Measurements from ENCODE around the gene HPCAL1.

Gene HPCAL1

DNA sequence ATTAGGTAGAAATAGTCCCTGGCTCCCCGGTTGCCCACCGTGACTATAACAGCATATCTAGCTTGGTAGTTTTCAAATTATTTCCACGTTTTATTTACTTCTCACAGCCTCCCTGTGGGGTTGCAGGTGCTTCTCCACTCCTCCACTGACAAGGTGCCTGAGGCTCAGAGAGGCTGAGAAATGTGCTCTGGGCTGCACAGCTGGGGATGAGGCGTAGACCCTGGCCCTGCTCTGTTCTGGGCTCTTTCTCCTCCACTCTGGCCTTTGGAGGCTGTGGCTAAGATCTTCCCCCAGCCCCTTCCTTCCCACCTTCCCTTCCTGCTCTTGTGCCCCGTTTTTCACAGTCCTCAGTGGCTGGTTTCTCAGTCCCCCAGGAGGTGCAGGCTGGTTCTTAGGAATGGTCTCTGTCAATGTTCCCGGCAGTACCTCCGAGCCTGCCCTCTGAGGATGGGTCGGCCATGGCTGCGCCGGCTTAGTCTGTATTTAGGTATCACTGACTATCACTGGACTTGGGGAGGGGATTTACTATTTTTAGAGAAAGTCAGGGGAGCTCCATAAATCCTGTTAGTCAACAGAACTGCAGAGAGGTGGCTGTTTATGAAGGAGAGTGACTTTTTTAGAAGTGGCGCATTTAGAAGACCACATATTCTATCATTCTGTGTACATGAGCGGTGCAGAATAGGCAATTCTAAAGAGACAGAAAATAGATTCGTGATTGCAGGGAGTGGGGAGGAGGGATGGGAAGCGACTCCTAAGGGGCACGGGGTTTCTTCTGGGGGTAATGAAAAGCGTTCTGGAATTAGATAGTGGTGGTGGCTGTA, 35.0 kb downstream of the HPCAL1 start:
- ChIA-PET POLR2A (ENCODE audit: low non-redundant PET) (no interaction called here), CTCF (interaction anchor here (0.5 to 0.7 kb wide), 2 partner anchors 71 to 131 kb away, joined by 3 read pairs; no protein-coding TSS in a partner anchor)
- H3K27ac ChIP-seq: no peak overlapping the region
- DNase-seq (ENCODE audit: low spot score): no peak
- TF ChIP-seq, protein P1, sequence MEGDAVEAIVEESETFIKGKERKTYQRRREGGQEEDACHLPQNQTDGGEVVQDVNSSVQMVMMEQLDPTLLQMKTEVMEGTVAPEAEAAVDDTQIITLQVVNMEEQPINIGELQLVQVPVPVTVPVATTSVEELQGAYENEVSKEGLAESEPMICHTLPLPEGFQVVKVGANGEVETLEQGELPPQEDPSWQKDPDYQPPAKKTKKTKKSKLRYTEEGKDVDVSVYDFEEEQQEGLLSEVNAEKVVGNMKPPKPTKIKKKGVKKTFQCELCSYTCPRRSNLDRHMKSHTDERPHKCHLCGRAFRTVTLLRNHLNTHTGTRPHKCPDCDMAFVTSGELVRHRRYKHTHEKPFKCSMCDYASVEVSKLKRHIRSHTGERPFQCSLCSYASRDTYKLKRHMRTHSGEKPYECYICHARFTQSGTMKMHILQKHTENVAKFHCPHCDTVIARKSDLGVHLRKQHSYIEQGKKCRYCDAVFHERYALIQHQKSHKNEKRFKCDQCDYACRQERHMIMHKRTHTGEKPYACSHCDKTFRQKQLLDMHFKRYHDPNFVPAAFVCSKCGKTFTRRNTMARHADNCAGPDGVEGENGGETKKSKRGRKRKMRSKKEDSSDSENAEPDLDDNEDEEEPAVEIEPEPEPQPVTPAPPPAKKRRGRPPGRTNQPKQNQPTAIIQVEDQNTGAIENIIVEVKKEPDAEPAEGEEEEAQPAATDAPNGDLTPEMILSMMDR (conservative IDR thresholded peaks at IDR 0.05; ENCODE audit: low read depth): no peak

DNA sequence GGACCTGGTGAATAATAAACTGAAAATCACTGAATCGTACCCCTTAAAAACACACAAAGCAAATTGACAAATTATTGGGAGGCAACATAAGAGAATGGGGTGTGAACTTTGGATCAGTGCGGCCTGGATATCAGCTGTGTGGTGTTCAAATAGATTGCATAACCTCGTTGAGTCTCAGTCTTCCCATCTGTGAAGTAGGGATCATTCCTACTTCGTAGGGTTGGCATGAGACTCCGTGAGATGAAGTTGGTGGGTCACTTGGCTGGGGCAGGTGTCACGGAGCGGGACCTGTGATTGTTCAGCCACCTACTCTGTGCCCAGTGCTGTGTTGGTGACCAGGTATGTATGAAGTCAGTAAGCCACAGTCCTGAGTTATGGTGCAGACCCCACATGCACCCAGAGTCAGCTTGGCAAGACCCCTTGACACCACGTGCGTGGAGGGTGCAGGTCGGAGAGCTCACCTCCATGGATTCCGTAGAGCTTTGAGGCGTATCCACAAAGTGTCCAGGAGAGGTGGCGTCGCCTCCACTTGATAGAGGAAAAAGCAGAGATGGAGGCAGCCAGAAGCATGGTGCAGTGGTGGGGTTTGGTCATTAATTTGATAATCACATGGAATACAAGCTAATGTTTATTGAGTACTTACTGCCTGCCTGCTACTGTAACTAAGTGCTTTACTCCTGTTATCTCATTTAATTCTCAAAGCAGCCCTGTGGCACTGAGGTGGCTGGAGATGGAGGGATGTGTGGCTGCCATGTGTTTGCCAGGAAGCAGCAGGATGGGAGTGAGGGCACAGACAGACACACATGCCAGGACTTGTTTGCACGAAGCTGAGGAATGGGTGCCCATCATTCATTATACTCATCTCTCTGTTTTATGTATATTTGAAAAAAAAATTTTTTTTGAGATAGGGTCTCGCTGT, 35.8 kb downstream of the HPCAL1 start:
- H3K27ac ChIP-seq: peak overlapping the region; percentile 0; the same call in 1 of the 2 replicates
- ChIA-PET CTCF (no interaction called here), POLR2A (ENCODE audit: low non-redundant PET) (no interaction called here)
- TF ChIP-seq, protein P1 (conservative IDR thresholded peaks at IDR 0.05; ENCODE audit: low read depth): no peak
- DNase-seq (ENCODE audit: low spot score): peak; percentile 21

DNA sequence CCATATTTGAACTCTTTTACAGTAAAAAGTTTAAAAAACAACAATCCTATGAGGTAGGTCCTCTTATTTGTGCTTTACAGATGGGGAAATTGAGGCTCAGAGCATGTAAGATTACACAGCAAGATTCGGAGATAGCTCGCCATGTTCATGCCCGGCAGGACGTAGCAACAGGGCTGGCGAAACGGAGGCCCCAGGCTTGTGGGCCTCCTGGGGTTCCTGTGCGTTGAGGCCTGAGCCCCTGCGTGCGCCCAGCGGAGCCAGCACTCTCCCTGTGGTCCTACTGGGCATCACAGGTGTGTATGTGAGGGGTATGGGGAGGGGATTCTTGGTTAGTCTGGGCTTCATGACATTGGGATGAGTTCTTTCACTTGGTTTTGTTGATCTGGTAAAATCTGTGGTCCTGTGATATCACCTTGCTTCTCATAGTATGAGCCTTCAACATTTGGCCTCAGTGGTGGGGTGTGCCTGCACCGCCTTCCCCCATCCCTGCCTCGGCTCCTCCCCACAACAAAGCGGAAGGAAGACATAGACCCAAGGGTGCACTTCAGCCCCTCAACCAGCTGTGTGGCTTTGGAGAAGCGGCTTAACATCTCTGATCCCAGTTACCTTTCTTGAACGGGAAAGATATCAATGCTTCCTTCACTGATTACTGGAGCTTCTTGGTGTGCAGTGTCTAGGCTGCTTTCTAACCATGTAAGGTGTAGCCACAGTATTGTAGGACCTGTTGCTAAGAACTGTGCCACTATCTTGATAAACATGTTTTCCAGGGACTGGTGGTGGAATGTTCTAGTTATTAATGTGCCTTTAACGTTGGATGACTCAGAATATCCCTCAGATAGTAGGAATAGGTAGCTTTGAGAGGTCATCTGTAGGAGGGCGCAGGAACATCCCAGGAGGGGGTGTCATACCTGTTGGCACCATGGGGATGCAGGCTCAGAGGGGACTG, 37.2 kb downstream of the HPCAL1 start:
- peak; percentile 10 for DNase-seq (ENCODE audit: low spot score)
- TF ChIP-seq, protein P1 (conservative IDR thresholded peaks at IDR 0.05; ENCODE audit: low read depth): no peak
- POLR2A ChIA-PET (ENCODE audit: low non-redundant PET): no interaction called here
- H3K27ac ChIP-seq: no peak overlapping the region; the same call in 1 of the 2 replicates
- CTCF ChIA-PET: interaction anchor here (0.6 kb wide), 1 partner anchor 248 kb away, joined by 3 read pairs; no protein-coding TSS in a partner anchor

DNA sequence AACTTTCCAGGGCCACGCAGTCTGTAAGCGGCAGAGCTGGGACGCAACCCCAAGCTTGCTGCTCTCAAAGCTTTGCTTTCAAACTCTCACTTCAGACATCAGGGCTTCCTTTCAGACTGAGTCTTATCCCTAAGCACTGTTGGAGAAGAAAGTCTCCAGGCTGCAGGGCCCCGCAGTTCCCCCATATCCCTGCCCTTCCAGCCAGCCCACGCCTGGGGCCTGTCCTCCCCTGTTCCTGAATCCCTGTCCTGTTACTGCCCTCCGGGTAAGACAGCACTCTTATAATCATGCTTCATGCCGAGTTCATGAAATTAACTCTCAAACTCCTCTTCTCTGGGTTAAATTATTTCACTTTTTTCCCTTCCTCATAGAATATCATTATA, 37.9 kb downstream of the HPCAL1 start:
- no peak overlapping the region; the same call in 1 of the 2 replicates for H3K27ac ChIP-seq
- CTCF ChIA-PET: interaction anchor here (0.6 kb wide), 1 partner anchor 249 kb away, joined by 3 read pairs; no protein-coding TSS in a partner anchor
- POLR2A ChIA-PET (ENCODE audit: low non-redundant PET): no interaction called here
- DNase-seq (ENCODE audit: low spot score): no peak
- TF ChIP-seq, protein P1 (conservative IDR thresholded peaks at IDR 0.05; ENCODE audit: low read depth): no peak

DNA sequence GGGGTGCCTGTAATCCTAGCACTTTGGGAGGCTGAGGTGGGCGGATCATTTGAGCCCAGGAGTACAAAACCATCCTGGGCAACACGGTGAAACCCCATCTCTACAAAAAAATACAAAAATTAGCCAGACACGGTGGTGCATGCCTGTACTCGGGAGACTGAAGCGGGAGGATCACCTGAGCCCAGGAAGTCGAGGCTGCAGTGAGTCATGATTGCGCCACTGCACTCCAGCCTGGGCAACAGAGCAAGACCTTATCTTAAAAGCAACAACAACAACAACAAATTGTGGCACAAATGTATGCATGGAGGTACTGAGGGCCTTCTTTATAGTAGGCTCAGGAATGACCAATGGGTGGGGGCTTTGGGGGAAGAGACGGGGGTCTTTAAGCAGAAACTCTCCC, 38.5 kb downstream of the HPCAL1 start:
- no peak for DNase-seq (ENCODE audit: low spot score)
- ChIA-PET POLR2A (ENCODE audit: low non-redundant PET) (no interaction called here), CTCF (no interaction called here)
- peak overlapping the region; percentile 18; the same call in 1 of the 2 replicates for H3K27ac ChIP-seq
- TF ChIP-seq, protein P1 (conservative IDR thresholded peaks at IDR 0.05; ENCODE audit: low read depth): no peak
